KOPT-K1 (cell line): ENCODE measurements around the gene ITGAE.
"Not testable (repeated sequence)": the region's sequence is repeated elsewhere in the genome, so short reads cannot be mapped to it uniquely, and the experiment has no call there.

Experiments used
- H3K27ac ChIP-seq: fragments of 200-600 bp; sonication (generic); 2 replicates; pipeline ENCODE4 v1.5.1; 2016; ENCODE audit warnings: antibody characterized with exemption, mild to moderate bottlenecking, low read depth, low read length; ENCODE audit not compliant: poor library complexity, severe bottlenecking
- H3K36me3 ChIP-seq: fragments of 200-600 bp; sonication (generic); 2 replicates; pipeline ENCODE4 v1.5.1; 2017; ENCODE audit warnings: antibody characterized with exemption, mild to moderate bottlenecking, low read length, moderate library complexity; ENCODE audit not compliant: insufficient read depth
- H3K9me3 ChIP-seq: fragments of 200-600 bp; sonication (generic); 2 replicates; pipeline ENCODE4 v1.5.1; 2017; ENCODE audit warnings: antibody characterized with exemption, low read length, mild to moderate bottlenecking; ENCODE audit not compliant: insufficient read depth, poor library complexity, severe bottlenecking

Gene ITGAE

DNA sequence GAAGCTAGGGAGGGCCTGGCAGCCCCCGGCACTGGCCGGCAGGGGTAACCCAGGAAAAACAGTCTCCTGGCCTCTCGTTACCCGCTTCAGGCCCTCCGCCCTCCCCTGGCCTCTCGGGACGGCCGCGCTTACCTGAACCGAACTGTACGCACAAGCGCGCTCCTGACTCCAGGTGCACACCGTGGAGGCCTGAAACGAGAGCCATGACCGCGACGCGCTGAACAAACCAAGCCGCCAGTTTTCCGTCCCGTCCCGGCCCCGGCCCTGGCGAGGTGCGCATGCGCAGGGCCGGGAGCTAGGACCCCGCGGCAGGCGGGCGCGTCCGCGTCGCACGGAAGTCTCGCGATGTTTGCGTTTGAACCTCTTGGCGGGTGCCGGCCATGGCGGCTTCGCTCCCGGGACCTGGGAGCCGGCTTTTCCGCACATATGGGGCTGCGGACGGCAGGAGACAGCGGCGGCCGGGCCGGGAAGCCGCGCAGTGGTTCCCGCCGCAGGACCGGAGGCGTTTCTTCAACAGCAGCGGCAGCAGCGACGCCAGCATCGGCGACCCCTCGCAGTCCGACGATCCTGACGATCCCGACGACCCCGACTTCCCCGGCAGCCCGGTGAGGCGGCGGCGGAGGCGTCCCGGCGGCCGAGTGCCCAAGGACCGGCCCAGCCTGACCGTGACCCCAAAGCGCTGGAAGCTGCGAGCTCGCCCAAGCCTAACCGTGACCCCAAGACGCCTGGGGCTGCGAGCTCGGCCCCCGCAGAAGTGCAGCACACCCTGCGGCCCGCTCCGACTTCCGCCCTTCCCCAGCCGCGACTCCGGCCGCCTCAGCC, 77.2 kb downstream of the ITGAE start, which contains the start of gene HASPIN:
HASPIN (plus strand) TSS at position 348 of the 822 bp plus-strand sequence; CDS start at position 381, 33 bp downstream.
- no peaks in the 10 kb centered on the region for H3K9me3 ChIP-seq
- peak within 1 kb of the TSS; percentile 98 for H3K27ac ChIP-seq
- peaks cover 74% of the 10 kb centered on the region for H3K36me3 ChIP-seq

DNA sequence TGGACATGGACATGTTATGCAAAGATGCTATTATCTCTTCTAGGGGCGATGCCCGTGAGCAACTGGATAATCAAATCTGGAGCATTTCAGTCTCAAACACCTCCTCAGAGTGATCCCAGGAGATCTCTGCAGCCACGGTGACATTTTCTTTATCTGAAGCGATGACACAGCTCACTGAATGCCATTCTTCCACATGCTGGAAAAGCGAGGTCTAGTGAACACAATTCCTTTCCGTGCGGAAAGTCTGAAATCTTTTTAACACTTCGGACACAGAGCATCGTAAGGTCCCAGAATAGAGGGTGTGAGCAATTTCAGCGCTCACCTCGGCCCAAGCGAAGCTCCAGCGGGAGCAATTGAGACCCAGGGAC, 77.8 kb downstream of the ITGAE start:
- H3K36me3 ChIP-seq, result peaks cover 74% of the 10 kb centered on the region
- no peaks in the 10 kb centered on the region for H3K9me3 ChIP-seq
- peak overlapping the region; percentile 98 for H3K27ac ChIP-seq

DNA sequence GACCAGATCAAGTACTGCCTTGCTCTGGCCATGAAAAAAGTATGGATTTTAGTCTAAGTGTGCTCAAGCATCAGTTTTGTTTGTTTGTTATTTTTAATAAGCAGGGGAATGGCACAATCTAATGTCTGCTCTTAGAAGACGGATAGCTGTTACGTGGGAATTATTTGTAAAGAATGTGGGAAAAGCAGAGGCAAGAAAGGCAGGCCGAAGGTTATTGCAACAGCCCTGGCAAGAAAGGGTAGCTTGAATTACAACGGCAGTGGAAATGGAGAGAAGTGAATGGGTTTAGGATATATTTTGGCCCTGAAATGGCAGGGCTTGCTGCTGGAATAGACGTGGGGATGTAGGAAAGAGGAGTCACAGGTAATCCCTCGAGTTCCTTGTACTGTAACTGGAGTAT, 78.3 kb downstream of the ITGAE start:
- Histone ChIP-seq H3K9me3 (no peaks in the 10 kb centered on the region), H3K36me3 (peaks cover 74% of the 10 kb centered on the region), H3K27ac (peak overlapping the region; percentile 98)

DNA sequence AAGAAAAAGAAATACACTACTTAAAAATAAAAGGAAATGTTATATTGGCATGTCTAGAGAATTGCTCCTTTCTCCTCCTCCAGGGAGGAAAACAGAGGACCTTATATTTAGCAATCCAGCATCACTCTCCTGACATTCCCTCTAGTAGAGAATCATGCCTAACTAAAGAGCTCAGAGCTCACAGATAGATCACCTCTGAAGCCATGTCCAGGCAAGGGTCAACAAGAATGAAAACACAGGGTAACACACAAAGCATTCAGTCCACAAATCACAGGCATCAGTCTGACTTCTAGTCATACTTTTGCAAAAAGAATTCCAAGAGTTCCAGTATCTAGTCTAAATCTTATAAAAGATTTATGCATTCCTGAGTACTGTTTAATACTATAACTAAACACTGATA, 81.7 kb downstream of the ITGAE start:
- H3K27ac ChIP-seq, result peak overlapping the region; percentile 59

DNA sequence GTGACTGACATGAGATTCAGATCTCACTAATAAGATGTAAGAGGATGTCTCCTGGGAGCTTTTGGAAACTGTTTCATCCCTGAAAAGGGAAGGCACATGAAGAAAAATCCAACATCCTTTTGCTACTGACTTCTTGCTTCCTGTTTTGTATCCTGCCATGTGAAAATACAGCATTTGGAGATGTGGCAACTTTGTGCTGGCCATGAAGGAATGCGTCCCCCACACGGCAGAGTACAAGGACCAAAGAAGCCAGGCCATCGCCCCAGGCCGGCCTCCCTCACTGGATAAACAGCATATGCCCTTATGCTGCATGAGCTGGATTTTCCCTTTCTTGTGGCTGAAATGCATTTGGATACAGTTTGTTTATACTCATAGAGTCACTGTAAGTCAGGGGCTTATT, 82.8 kb downstream of the ITGAE start:
- H3K27ac ChIP-seq, result peak overlapping the region; percentile 97
- peaks cover 76% of the 10 kb centered on the region for H3K36me3 ChIP-seq
- H3K9me3 ChIP-seq, result no peaks in the 10 kb centered on the region

More for the DNA sequence above, 81.7 kb downstream of the ITGAE start:
- Histone ChIP-seq H3K36me3 (peaks cover 75% of the 10 kb centered on the region), H3K9me3 (no peaks in the 10 kb centered on the region)

DNA sequence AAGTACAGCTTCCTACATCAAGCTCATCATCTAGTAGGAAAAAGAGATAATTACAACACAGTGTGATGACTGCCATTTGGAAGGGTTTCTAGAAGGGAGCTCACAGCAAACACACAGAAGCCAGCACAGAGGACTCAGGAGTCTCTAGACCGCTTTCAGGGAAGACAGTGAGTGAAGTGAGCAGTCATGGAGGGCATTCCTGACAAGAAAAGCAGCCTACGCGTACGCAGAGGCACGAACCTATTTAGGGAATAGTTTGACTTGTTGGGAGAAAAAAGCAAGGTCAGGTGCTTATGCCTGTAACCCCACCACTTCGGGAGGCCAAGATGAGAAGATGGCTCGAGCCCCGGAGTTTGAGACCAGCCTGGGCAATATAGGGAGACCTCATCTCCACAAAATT, 85.7 kb downstream of the ITGAE start:
- Histone ChIP-seq H3K36me3 (peaks cover 70% of the 10 kb centered on the region), H3K27ac (peak overlapping the region; percentile 97), H3K9me3 (no peaks in the 10 kb centered on the region)

DNA sequence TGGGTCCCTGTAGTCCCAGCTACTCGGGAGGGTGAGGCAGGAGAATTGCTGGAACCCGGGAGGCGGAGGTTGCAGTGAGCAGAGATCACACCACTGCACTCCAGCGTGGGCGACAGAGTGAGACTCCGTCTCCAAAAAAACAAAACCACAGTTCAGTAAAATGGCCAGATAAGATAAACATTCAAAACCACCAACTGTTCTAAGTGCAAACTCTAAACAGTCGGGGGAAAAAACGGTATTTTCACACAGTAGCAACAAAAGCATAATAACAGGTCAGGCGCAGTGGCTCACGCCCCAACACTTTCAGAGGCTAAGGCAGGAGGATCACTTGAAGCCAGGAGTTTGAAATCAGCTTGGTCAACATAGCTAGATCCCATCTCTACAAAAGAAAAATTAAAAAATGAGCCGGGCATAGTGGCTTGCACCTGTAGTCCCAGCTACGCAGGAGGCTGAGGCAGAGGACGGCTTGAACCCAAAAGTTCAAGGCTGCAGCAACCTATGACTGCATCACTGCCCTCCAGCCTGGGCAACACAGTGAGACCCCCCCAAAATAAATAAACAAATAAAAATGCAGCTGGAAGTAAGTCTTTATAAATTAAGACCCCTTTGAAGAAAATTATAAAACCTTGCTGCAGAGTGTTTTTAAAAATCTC, 88.1 kb downstream of the ITGAE start:
- Histone ChIP-seq H3K36me3 (peaks cover 47% of the 10 kb centered on the region), H3K27ac (peak overlapping the region; percentile 97), H3K9me3 (no peaks in the 10 kb centered on the region)

DNA sequence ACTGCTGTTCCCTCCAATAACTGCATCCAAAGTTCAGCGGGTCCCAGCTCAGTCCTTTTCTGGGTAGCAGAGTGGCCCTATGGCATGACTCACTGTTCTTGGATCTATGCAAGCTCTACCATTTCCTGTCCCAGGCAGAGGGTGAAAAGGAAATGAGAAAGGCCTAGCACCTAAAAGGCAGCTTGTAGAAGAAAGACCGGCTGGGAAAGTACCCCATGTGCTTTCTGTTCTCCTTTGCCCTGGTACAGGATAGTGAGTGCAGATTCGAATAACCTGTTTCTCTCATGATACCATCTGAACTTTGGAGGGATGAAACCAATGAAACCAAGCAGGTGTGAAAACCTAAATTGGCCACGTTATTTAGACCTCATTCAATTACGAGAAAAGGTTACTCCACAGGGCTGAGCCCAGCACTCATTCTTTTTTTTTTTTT, 90.0 kb downstream of the ITGAE start:
- H3K27ac ChIP-seq, result peak overlapping the region; percentile 97
- no peaks in the 10 kb centered on the region for H3K9me3 ChIP-seq
- H3K36me3 ChIP-seq, result peaks cover 27% of the 10 kb centered on the region

DNA sequence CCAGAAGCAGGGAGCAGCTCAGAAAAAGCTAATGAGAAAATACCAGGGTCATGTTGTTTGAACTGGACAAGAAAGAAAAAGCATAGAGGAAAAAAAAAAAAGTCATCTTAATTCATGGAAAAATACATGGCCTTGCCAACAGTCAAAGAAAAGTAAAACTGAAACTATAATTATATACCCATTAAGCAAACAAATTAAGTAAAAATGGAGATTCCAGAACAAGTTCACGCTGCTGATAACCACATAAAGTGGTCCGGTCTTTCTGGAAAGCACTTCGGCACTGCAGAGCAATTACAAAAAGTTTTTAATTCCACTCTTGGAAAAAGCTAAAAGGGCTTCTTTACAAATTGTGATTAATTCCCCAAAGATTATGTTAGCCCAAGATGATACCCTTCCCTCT, 92.6 kb downstream of the ITGAE start:
- no peaks in the 10 kb centered on the region for H3K9me3 ChIP-seq
- H3K36me3 ChIP-seq, result peaks cover 20% of the 10 kb centered on the region
- H3K27ac ChIP-seq, result peak overlapping the region; percentile 97

DNA sequence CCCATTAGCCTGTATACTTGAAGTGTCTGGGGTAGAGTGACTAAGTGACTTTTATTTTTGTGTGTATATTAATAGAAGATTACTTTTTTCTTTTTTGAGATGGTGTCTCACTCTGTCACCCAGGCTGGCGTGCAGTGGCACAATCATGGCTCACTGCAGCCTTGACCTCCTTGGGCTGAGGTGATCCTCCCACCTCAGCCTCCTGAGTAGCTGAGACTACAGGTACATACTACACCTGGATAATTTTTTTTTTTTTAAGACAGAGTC, 95.3 kb downstream of the ITGAE start:
- H3K36me3 ChIP-seq, result peaks cover 25% of the 10 kb centered on the region
- H3K27ac ChIP-seq, H3K9me3 ChIP-seq: not testable (repeated sequence)

DNA sequence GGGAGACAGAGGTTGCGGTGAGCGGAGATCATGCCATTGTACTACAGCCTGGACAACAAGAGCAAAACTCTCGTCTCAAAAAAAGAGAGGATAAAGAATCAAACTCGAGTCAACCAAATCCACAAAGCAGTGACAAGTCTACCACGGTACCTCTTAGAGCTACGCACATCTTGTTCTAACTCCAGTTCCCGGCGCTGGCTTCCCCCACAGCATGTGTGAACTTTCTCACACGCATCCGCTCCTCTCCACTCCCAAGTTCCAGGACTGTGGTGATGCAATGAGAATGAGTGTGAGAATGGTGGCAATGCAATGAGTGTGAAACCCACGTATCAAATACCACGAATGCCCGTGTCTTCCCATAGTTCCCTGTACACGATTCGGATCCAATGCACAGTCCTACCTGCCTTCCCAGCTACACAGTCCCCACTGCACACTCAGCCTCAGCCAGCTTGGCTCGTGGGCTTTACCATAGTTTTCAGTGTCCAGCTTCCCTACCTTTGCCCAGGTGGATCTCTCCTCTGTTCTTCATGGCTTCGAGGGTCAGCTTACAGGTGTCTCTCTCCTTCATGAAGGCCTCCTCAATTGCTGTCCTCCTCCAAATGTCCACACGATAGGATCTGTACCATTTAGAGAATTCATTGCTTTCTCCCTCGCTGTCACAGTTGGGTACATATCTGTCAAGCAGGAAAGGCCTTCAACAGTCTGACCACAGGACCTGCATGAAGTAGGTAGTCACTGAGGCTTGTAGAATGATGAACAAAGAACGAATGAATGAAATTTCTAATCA, 95.9 kb downstream of the ITGAE start:
- peaks cover 25% of the 10 kb centered on the region for H3K36me3 ChIP-seq
- peak overlapping the region; percentile 1 for H3K27ac ChIP-seq
- peaks cover 8% of the 10 kb centered on the region for H3K9me3 ChIP-seq

DNA sequence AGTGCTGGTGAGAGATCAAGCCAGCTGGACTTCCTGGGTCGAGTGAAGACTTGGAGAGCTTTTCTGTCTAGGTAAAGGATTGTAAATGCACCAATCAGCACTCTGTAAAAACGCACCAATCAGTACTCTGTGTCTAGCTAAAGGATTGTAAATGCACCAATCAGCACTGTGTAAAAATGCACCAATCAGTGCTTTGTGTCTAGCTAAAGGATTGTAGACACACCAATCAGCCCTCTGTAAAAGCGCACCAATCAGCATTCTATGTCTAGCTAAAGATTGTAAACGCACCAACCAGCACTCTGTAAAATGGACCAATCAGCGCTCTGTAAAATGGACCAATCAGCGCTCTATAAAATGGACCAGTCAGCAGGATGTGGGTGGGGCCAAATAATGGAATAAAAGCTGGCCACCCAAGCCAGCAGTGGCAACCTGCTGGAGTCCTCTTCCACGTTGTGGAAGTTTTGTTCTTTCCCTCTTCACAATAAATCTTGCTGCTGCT, 98.9 kb downstream of the ITGAE start:
- not testable (repeated sequence) for H3K9me3 ChIP-seq, H3K27ac ChIP-seq
- H3K36me3 ChIP-seq, result peaks cover 25% of the 10 kb centered on the region

DNA sequence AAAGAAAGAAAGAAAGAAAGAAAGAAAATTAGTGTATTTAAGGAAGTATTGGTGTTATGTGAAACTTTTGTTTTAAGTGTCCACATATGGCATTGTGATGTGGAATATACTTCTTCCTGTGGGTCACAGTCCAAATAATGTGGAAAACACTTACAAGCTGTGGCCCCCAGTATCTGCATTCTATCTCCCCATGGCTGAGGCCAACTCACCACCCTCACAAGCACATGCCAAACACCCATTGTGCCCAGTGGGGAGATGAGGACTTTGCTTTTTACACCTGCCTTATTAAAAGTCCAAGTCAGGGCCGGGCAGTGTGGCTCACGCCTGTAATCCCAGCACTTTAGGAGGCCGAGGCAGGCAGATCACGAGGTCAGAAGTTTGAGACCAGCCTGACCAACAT, 101.0 kb downstream of the ITGAE start:
- H3K27ac ChIP-seq, result peak overlapping the region; percentile 24
- peaks cover 8% of the 10 kb centered on the region for H3K9me3 ChIP-seq
- peaks cover 22% of the 10 kb centered on the region for H3K36me3 ChIP-seq

DNA sequence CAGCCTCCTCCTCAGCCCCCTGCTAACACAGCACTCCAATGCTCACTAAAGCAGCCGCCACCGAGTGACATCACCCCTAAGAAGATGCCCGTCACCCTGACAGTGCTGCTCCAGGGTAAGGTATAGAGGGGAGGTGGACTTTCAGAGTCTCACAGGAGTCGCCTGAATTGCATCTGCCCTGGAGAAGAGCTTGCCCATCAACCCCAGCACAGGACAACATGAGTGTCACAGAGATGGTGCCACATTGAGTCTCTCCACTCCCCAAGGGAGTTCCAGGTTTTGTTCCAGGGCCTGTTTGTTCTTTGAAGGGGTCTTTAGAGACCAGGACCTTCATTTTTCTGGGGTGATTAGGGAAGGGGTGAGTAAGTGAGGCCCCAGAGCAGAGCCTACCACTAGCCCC, 102.8 kb downstream of the ITGAE start:
- Histone ChIP-seq H3K9me3 (peaks cover 8% of the 10 kb centered on the region), H3K36me3 (peaks cover 13% of the 10 kb centered on the region), H3K27ac (peak overlapping the region; percentile 60)

DNA sequence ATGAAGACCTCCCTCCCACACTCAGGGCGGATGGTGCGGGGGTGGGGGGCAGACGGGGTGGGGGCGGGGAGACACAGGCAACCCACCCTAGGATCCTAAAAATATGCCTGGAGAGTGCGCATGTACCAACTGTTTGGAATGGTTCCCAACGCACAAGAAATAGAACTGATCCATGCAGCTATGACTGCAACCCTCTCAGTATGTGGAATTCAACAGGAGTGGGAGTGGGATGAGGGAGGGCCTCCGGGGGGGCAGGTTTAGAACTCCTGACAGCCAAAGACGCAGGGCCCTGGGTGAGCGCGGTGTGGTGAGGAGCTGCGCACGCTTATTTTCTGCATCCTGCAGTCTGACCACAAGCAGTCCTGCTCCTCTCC, 103.9 kb downstream of the ITGAE start:
- Histone ChIP-seq H3K27ac (peak overlapping the region; percentile 99), H3K36me3 (peaks cover 3% of the 10 kb centered on the region), H3K9me3 (peaks cover 4% of the 10 kb centered on the region)
